HT-29 (cell line): ENCODE data around the gene FFAR4. TPM values are rescaled to one million over a fixed set of nuclear protein-coding genes. Genes with fewer than 3 reads are reported as not detected.

ENCODE experiments used
- DNase-seq: peaks from one replicate; pipeline ENCODE4 v3.0.0-alpha.2; 2015; ENCODE audit warnings: low spot score
- total RNA-seq: library from RNA; depleted of rRNA; stranded (reverse); fragments of >200 nt; shearing (Covaris generic); gene quantifications from 2 replicates; pipeline ENCODE4 v1.2.3, GENCODE V29; 2014

Gene FFAR4
- total RNA-seq, 1 experiment from 2014 or later, result 88.1 TPM

DNA sequence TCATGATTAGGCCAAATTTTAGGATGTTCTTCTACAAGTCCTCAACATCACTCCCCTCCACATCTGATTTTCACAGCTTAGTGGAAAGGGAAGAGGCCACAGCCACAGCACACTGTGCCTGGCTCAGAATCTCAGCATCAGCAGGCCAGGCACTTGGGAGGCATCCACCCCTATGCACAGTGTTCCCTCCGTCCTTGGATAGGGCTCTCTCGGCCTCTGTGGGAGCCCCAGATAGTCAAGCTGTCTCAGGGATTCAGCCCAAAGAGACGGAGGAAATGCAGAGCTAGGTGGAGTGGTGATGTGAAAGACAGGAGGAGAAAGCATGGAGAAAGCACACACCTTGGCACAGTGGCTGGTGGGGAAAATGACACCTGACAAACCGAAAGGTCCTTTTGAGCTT is 33.3 kb downstream of the FFAR4 start:
- no peak for DNase-seq

DNA sequence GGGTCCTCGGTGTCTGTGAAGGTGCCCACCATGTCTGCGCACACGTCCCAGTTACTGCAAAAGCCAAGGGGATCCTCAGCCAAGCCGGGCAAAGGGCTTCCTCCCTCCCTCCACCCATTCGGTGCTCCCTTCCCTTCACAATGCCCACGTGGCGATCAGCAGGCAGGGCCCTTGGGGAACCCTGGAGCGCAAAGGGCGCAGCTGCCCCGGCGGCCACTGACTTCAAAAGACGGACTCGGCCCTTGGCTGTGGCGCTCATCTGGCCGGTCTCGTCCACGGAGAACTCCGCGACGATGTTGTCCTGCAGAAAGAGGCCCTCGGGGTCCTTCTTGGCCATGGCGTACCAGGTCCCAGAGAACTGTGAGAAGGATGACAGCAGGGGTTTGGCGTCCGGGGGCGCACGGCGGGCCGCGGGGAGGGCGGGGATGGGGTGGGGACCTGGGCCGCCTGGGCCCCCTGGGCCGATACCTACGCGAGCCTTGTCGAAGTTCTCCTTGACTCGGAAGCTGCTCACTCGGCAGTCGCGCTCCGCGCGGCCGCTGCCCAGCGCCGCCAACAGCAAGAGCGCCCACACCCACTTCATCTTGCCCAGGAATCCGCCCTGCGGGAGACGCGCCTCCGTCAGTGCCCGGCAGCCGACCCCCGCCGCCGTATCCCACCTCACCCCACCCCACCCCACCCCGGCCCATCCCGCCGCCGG is 34.1 kb downstream of the FFAR4 start:
- no peak for DNase-seq

DNA sequence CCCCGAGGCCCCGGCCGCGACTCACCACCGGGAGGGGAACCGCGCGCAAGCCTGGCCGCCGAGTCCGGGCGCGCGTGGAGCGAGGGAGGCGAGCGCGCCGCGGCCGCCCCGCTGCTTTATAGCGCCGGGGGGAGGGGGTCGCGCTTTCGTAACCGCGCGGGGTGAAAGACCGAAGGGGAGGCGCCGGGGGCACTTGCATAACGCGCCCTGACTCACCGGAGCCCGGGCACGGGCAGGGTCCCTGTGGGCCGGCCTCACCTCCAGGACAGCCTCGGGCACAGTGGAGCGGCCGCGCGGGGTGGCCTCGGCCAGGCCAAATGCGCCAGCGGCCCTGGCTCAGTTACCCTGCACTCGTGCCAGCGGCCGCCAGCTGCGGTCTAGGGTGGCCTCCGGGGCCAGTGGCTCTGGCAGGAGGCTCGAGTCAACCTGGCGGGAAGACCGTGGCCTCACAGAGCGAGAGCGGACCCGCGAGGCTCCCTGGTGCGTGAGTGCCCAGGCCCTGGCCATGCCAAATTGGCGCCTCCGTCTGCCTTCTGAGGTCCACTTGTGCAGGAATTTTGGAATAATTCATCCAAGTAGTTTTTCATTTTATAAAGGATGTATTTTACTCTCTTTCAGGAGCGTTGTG is 34.8 kb downstream of the FFAR4 start, which contains the start of gene RBP4:
Gene RBP4, minus strand, starts transcription at position 90 of the 628 bp plus-strand sequence. CDS start 207 bp downstream, outside the sequence.
- no peak for DNase-seq

DNA sequence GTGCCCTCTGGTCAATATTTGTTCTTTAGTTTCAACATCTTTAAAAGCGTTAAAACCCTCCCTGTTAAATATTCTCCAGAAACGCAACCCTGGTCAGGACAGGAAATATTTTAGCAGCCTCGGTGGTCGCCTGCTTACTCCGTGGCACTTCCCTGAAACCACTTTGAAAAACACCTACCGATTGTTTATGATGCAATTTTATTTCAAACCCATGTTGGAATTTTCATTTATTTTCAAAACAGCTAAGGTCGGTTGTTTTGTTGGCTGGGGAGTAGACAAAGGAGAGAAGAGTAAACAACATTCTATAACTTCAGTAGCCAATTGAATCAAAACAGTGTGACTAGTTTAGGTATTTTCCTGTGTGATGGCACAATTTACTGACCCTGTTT is 35.3 kb downstream of the FFAR4 start:
- DNase-seq, result no peak

DNA sequence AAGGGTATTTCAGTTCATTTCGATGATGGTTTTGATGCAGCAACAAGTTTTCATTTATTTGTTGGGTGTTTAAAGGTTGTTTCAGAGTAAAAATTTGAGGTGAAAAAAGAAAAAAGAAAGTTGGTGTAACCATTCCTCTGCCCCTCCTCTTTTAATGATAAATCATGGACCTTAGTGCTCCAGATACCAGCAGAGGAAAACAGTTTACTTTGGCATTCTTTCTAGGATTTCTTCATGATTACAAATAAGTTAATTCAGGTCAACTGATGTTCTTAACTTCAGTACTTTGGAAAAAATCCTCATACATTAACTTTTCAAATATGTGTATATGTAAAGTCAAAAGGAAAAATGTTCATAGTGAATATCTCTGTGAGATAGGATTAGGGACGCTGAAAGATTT is 36.6 kb downstream of the FFAR4 start:
- DNase-seq, result no peak

DNA sequence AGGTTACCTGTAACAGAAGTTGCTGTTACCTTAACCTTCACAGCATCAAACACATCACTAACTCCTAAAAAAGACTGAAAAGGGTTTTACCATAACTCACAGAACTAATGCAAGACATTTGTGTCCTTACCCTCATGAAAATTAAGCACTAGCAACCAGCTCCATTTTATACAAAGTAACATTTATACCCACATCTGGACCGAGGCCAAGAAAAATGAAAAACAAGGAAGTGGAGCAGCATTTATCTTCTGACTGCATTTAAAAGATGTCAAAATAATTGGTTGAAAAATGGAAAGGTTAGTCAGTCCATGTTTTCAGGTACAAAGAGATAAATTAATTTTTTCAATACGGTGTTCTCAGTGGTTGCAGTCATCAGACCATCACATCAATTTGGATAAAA is 37.7 kb downstream of the FFAR4 start:
- no peak for DNase-seq

DNA sequence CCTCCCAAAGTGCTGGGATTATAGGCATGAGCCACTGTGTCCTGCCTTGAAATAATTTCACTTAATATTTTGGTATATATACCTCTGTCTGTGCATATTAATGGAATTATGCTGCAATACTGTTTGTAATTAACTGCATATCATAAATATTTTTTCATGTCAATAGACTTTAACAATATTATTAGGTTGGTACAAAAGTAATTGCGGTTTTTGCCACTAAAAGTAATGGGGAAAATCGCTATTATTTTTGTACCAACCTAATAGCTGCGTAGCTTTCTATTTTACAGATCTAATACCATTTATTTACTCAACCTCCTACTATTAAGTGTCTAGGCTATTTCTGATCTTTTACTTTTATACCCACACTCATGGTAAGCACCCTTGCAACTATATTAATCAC is 42.0 kb downstream of the FFAR4 start:
- no peak for DNase-seq

DNA sequence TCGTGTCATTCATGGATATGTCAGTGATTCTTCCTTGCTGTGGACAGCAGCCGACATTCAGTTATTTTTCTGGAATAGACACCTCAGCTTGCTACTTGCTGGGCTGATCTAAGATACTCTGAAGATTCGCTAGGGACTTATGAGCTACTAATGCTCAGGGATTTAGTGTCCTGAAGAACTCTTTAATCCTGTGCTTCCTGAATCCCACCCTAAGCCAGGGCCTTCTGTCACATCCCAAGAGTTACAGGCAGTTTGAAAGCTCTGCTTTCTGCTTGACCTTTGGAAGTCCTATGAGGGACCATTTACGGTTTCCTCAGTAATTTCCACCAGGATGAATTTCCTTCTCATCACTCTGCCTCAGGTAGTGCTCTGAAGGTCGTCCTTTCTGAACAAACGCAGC is 45.8 kb downstream of the FFAR4 start, which contains the start of gene PDE6C:
Gene PDE6C, plus strand, starts transcription at position 227 of the 400 bp plus-strand sequence. CDS start 189 bp downstream, outside the sequence.
- DNase-seq, result no peak

DNA sequence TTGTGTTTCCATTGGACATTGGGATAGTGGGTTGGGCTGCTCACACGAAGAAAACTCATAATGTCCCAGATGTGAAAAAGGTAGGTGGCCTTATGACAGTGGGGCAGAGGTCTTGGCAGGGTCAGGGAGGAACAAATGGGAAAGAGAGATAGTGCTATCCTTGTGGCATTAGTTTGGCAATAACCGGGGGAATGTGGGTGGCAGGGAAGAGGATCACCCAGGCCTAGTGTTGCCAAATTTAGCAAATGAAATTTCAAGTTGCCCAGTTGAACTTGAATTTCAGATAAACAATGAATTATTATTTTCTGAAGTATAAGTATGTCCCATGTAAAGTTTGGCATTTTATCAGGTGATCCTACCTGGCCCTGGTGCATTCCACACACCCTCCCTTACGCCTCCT is 46.7 kb downstream of the FFAR4 start:
- DNase-seq, result no peak

DNA sequence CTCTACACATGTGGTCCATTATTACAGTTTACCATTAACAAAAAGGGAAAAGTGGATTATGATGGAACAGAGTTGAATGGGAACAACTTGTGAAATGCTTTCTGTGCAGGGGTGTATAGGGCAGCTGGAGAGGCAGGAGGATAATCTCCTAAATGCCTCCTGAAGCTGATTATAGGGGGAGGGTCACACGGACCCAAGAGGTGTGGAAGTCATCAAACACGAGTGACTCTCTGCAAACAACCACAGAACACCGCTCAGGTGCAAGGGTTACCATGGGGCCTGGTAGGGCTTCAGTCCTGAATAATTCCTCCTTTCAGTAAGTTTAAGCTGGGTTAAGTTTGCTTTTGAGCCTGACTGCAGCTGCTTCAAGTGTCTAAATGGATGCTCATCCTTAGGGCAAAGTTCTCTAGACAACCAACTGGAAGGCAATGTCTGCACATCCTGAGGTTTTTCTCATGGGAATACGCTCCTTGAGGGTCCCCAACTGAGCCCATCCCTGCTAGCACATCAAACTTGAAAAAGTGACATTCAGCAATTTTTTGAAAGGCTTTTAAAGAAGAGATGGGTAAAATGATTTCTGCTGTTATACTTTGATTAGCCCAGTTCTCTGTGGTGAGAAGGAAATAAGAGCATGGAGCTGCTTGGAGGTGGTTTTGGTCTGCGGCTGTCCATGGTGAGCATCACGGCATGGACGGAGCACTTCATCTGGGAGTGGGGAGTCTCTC is 47.8 kb downstream of the FFAR4 start:
- DNase-seq, result no peak

DNA sequence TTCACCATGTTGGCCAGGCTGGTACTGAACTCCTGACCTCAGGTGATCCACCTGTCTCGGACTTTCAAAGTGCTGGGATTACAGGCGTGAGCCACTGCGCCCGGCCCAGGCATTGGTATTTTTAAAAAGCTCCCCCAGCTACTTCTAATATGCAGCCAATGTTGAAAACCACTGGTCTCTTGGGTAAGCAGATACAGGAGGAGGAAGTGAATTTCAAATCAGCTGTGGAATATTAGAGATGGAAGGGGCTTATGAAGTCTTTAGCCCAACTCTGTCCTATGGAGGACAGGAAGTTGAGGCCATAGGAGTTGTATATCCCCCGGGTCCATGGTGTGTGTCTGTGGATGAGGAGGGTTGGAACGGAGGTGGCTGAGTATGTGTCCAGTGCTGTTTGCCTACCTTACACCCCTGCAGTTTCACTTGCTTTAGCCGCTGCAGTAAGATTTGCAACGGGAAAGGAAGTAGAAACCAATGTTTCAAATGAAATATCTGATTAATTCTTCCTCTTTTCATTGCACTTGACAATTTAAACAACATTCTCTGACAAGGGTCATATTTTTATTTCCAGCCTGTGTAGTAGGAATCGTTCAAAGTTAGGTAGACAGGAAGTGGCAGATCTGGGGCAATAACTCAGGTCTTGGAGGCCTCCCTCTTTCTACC is 49.2 kb downstream of the FFAR4 start:
- no peak for DNase-seq

DNA sequence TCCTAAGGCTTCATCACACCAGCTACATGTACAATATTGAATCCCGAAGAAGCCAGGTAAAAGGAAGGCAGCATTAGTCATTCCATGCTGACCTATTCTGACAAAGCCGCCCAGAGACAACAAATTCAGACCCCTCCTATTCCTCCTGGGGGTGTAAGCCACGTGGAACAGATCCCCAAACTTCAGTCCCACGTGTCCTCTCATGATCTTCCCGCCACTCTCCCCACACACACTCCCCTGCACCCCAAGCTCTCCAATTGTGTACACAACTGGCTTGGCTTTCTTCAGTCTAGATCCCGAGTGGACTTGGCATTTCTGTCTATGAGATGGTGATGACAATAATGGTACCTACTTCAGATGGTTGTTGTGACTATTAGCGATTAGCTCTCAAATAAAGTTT is 54.5 kb downstream of the FFAR4 start:
- no peak for DNase-seq

DNA sequence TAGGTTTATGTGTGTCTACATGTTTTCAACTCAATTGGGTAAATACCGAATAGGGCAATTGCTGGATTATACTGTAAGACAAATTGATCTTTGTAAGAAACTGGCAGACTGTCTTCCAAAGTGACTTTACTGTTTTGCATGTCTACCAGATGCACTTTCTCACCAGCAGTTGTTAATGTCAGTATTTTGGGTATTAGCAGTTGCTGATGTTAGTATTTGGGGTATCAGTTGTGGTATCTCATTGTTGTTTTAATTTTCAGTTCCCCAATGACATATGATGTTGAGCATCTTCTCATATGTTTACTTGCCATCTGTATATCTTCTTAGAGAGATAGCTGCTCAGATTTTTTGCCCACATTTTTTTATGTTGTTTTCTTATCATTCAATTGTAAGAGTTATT is 56.5 kb downstream of the FFAR4 start:
- DNase-seq, result no peak

DNA sequence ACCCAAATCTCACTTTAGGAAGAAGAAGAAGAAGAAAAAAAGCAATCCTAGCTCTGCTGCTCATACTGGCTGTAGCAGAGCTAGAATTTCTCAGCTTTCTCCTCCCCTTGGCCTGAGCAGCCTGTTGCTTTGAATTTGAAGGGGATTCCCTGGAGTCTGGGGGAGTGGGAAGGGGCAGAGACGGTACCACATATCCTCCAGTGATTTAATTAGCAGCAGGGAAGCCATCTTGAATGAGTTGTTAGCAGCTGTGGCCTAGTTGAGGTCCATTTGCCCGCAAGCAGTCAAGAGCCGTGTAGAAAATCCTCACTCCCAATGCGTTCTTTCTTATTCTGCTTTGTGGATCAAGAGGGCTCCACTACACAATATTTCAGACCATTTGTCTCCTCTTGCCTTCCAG is 62.4 kb downstream of the FFAR4 start:
- DNase-seq, result no peak

DNA sequence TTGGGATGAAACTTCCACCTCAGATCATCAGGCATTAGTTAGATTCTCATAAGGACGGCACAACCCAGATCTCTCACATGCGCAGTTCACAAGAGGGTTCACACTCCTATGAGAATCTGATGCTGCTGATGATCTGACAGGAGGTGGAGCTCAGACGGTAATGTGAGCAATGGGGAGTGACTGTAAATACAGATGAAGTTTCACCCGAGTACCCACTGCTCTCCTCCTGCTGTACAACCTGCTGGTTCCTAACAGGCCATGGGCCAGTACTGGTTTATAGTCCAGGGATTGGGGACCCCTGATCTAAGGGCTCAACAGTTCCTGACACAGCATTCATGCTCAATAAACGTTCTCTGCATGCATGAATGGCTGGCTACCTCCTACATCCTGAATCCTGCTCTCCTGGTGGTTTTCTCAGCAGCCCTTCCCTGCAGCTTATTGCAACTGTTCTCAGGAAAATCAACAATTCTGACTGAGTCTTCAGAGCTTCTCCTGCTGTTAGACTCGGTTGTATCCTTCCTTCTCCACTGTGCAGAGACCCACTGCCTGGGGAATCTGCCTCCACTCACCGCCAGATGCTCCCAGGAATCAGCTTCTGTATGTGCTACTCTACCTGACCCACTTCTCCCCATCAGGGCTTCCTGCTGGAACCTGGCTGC is 63.3 kb downstream of the FFAR4 start:
- DNase-seq, result no peak

DNA sequence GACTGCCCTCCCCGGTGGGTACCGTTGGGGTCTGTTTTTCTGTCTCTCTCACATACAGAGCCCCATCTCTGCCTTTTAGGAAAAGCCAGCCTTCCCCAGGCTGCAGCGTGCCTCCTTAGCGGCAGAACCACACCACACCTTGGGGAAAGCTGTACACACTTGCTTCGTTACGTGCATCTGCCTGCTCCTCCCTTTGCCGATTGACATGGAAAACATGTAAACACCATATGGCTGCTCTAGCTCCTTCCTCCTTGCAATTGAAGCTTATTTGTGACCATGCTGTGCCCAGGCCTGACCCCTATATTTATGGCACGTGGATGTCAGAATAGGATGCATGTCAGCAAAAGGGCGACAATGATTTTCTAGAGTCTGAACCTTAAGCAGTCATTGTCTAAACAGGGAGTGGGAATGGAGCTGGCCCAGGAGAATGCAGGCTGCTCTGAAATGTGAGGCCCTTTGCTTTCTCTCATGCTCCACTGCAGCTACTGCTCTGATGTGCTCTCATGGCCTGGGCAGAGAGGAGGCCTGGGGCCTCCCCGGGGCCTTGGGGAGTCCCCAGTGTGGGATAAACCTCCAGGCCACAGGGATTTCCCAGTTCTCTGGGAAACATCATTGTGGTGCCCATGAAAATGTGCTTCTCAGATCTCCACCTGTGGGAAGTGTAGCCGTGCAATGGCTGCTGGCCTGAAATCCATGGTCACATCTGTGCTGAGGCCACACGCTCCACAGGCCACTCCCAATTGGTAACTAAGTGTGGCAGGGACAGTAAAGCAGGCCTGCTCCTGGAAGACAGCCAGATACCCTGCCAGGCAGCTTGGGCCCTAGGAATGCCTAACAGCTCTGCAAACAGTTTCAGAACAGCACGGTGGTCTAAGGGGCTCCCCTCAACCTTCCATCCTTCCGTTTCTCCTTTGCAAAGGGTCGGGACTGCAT is 64.4 kb downstream of the FFAR4 start:
- no peak for DNase-seq
